Measurements from ENCODE around the gene POLR1E.

The POLR1E gene

DNA sequence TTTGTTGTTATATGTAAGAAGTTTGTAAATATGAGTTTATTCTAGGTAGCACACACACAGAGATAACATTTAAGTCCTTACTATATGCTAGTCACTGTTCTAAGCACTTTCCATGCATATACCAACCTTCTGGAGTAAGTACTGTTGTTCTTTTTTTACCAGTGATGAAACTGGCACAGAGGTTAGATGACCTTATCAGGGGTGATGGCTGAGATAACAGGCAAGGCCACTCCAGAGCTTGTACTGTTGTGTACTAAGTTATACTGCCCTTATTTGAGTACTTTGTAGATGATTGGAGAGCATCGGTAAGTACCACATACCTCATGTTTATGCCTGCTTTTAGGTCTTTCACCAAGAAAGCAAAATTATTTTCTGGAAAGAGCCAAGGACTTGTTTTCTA, 6.2 kb downstream of the POLR1E start:
- no peak overlapping the region for H3K27ac ChIP-seq (replicated peaks)
- no peak for TF ChIP-seq GABPA (IDR thresholded peaks at IDR 0.05; ENCODE audit: low read depth)
- TF ChIP-seq, protein P1, sequence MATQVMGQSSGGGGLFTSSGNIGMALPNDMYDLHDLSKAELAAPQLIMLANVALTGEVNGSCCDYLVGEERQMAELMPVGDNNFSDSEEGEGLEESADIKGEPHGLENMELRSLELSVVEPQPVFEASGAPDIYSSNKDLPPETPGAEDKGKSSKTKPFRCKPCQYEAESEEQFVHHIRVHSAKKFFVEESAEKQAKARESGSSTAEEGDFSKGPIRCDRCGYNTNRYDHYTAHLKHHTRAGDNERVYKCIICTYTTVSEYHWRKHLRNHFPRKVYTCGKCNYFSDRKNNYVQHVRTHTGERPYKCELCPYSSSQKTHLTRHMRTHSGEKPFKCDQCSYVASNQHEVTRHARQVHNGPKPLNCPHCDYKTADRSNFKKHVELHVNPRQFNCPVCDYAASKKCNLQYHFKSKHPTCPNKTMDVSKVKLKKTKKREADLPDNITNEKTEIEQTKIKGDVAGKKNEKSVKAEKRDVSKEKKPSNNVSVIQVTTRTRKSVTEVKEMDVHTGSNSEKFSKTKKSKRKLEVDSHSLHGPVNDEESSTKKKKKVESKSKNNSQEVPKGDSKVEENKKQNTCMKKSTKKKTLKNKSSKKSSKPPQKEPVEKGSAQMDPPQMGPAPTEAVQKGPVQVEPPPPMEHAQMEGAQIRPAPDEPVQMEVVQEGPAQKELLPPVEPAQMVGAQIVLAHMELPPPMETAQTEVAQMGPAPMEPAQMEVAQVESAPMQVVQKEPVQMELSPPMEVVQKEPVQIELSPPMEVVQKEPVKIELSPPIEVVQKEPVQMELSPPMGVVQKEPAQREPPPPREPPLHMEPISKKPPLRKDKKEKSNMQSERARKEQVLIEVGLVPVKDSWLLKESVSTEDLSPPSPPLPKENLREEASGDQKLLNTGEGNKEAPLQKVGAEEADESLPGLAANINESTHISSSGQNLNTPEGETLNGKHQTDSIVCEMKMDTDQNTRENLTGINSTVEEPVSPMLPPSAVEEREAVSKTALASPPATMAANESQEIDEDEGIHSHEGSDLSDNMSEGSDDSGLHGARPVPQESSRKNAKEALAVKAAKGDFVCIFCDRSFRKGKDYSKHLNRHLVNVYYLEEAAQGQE (IDR thresholded peaks at IDR 0.05; ENCODE audit: insufficient replicate concordance, low read depth): no peak
- TF ChIP-seq SPI1 (IDR thresholded peaks at IDR 0.05; ENCODE audit: borderline replicate concordance, low read depth): no peak
- no peak for TF ChIP-seq POLR2AphosphoS5 (IDR thresholded peaks at IDR 0.05; ENCODE audit: low read depth)
- TF ChIP-seq, protein P2, sequence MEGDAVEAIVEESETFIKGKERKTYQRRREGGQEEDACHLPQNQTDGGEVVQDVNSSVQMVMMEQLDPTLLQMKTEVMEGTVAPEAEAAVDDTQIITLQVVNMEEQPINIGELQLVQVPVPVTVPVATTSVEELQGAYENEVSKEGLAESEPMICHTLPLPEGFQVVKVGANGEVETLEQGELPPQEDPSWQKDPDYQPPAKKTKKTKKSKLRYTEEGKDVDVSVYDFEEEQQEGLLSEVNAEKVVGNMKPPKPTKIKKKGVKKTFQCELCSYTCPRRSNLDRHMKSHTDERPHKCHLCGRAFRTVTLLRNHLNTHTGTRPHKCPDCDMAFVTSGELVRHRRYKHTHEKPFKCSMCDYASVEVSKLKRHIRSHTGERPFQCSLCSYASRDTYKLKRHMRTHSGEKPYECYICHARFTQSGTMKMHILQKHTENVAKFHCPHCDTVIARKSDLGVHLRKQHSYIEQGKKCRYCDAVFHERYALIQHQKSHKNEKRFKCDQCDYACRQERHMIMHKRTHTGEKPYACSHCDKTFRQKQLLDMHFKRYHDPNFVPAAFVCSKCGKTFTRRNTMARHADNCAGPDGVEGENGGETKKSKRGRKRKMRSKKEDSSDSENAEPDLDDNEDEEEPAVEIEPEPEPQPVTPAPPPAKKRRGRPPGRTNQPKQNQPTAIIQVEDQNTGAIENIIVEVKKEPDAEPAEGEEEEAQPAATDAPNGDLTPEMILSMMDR (IDR thresholded peaks at IDR 0.05; ENCODE audit: insufficient read depth, low read length): no peak
- no peaks in the 10 kb centered on the region for H3K27me3 ChIP-seq (ENCODE audit: insufficient read depth, poor library complexity, severe bottlenecking)
- DNase-seq (ENCODE audit: low read depth in 1 of 2, low spot score in 1 of 2): no peak
- H3K4me3 ChIP-seq (replicated peaks; ENCODE audit: insufficient read depth, low read length): no peak overlapping the region

DNA sequence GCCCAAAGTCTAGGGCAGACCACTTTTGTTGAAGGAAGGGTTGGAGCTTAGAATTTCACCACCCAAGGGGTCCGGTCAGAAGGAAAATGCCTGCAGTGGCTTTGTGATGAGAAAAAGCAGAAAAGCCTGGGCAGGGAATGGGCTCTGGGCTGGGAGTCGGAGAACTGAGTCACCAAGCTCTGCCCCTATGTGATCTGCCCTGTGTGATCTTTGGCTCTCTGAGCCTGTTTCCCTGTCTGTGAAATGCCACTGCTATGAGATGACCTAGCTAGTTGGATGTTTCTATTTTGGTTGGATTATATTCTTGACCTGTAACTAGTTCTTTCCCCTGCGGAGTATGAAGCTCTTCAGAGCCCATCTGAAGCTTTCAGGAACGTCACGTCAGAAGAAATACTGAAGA, 9.8 kb downstream of the POLR1E start:
- TF ChIP-seq POLR2AphosphoS5 (IDR thresholded peaks at IDR 0.05; ENCODE audit: low read depth) (no peak), SPI1 (IDR thresholded peaks at IDR 0.05; ENCODE audit: borderline replicate concordance, low read depth) (no peak), GABPA (IDR thresholded peaks at IDR 0.05; ENCODE audit: low read depth) (no peak)
- TF ChIP-seq, protein P1 (IDR thresholded peaks at IDR 0.05; ENCODE audit: insufficient replicate concordance, low read depth): no peak
- TF ChIP-seq, protein P2 (IDR thresholded peaks at IDR 0.05; ENCODE audit: insufficient read depth, low read length): no peak
- no peak overlapping the region for H3K4me3 ChIP-seq (replicated peaks; ENCODE audit: insufficient read depth, low read length)
- no peak for DNase-seq (ENCODE audit: low read depth in 1 of 2, low spot score in 1 of 2)
- no peak overlapping the region for H3K27ac ChIP-seq (replicated peaks)
- no peaks in the 10 kb centered on the region for H3K27me3 ChIP-seq (ENCODE audit: insufficient read depth, poor library complexity, severe bottlenecking)

DNA sequence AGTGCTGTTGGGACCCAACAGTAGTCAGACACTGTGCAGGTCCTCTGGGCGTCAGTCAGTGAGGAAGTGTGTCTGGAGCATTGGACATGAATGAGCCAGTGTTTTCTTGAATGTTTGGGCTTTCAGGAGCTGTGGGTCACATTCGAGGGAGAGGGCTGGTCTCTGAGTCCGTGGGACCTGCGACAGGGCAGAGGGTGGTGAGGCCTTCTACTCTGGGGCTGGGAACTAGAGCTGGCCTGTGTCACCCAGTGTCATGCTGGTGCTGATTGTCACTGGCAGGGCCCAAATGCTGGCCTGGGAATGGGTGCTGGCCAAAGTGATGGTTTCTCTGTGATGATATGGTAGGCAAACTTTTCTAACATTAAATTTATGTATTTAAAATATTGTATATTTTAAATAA, 10.3 kb downstream of the POLR1E start:
- H3K4me3 ChIP-seq (replicated peaks; ENCODE audit: insufficient read depth, low read length): no peak overlapping the region
- H3K27ac ChIP-seq (replicated peaks): no peak overlapping the region
- TF ChIP-seq GABPA (IDR thresholded peaks at IDR 0.05; ENCODE audit: low read depth) (no peak), SPI1 (IDR thresholded peaks at IDR 0.05; ENCODE audit: borderline replicate concordance, low read depth) (no peak), POLR2AphosphoS5 (IDR thresholded peaks at IDR 0.05; ENCODE audit: low read depth) (no peak)
- TF ChIP-seq, protein P2 (IDR thresholded peaks at IDR 0.05; ENCODE audit: insufficient read depth, low read length): no peak
- TF ChIP-seq, protein P1 (IDR thresholded peaks at IDR 0.05; ENCODE audit: insufficient replicate concordance, low read depth): no peak
- no peak for DNase-seq (ENCODE audit: low read depth in 1 of 2, low spot score in 1 of 2)
- H3K27me3 ChIP-seq (ENCODE audit: insufficient read depth, poor library complexity, severe bottlenecking): no peaks in the 10 kb centered on the region

Data from HL-60 (cell line).